Lung (tissue), 4 donors: ENCODE results near the gene OR4C12. TPM values are rescaled to one million over a fixed set of nuclear protein-coding genes. Genes with fewer than 3 reads are reported as not detected.

ENCODE experiments used
- polyA plus RNA-seq, 2 donors: library from polyadenylated mRNA; stranded (reverse); fragments of 200-250 nt; gene quantifications; one replicate each; pipeline ENCODE4 v1.2.1, GENCODE V29; 2013
- total RNA-seq, 2 donors: library from RNA; depleted of rRNA in 1 of 2; stranded (reverse); fragments of >200 nt in 1 of 2; gene quantifications; one replicate each; pipeline ENCODE4 v1.2.1, GENCODE V29; 2014 to 2021
- donor health status: Bipolar disorder and iron deficiency.
- donor health status: healthy.
- donor health status: DM: yes; HTN: yes; CAD: no.

The OR4C12 gene
- total and polyA plus RNA-seq, 4 donors = not detected

Other genes with a start within 250 kb of the OR4C12 start
- gene OR4C13, start 30.1 kb downstream of the OR4C12 start, total RNA-seq = not detected
- not detected for gene OR4C13, start 30.1 kb downstream of the OR4C12 start, polyA plus RNA-seq
- gene OR4C45, start 50.3 kb upstream of the OR4C12 start, total RNA-seq = not detected
- not detected for gene OR4C45, start 50.3 kb upstream of the OR4C12 start, polyA plus RNA-seq